K562 (cell line): ENCODE data around the gene PPFIA1. TPM values are rescaled to one million over a fixed set of nuclear protein-coding genes. Genes with fewer than 3 reads are reported as not detected.

Experiments used
- ATAC-seq: fragments of 200-7000 bp; cut with Tn5 transposase; 3 replicates; pipeline ENCODE4 v1.9.1; 2020; ENCODE audit warnings: moderate library complexity
- BruUV-seq: library from RNA; stranded (reverse); fragments of 400-500 nt; replicated peaks from 2 replicates; lab custom pipeline; 2021; lab: Mats Ljungman, UMichigan
- CTCF ChIA-PET: fragments of 300-600 bp; formaldehyde crosslinking; extraction: SDS; loops from one replicate; lab custom pipeline; 2021; ENCODE audit warnings: low intra/inter-chr PET ratio; lab: Yijun Ruan, JAX
- POLR2A ChIA-PET: fragments of 300-600, 350-650 bp; sonication (Branson Sonifier 250); formaldehyde crosslinking; extraction: SDS; loops from one replicate; lab custom pipeline; 2021; ENCODE audit warnings: antibody characterized with exemption, inconsistent platforms; lab: Yijun Ruan, JAX
- DNase-seq, 4 experiments: peaks; one replicate each; pipeline versions ENCODE4 v3.0.0 to v3.0.0-alpha.2; 2011 to 2018; ENCODE audit warnings: low spot score in 3 of 4, mixed read lengths in 3 of 4; ENCODE audit errors: extremely low read depth in 1 of 4
- FAIRE-seq: peaks from 2 replicates; lab custom pipeline; 2011; peaks lifted over from hg19 to GRCh38; lab: Jason Lieb, UNC
- H2AFZ ChIP-seq: 2 replicates; pipeline ENCODE4 v1.6.0; 2011; ENCODE audit warnings: low read depth, low read length, control low read depth, inconsistent platforms
- H3K27ac ChIP-seq: fragments of 200-600 bp; 3 replicates; pipeline ENCODE4 v1.8.0; 2011; ENCODE audit warnings: low read depth, mild to moderate bottlenecking, control low read depth, inconsistent platforms, low read length, moderate library complexity, mixed read lengths; ENCODE audit errors: extremely low read depth
- H3K27me3 ChIP-seq, 2 experiments: fragments of 300-600 bp in 1 of 2; 2 replicates in 1 of 2; 3 replicates in 1 of 2; pipeline versions ENCODE4 v1.6.0 to v1.8.0; 2011; ENCODE audit warnings: inconsistent platforms in 2 of 2, low read length in 2 of 2, mild to moderate bottlenecking in 1 of 2, mixed read lengths in 1 of 2, moderate library complexity in 1 of 2; ENCODE audit not compliant: control insufficient read depth in 2 of 2, insufficient read depth in 2 of 2
- H3K36me3 ChIP-seq: fragments of 300-600 bp; 3 replicates; pipeline ENCODE4 v1.8.0; 2011; ENCODE audit warnings: mild to moderate bottlenecking, low read length, inconsistent platforms; ENCODE audit not compliant: control insufficient read depth, insufficient read depth
- H3K4me1 ChIP-seq, 2 experiments: fragments of 200-600 bp in 1 of 2; replicated peaks in 1 of 2; 2 replicates in 1 of 2; 3 replicates in 1 of 2; pipeline versions ENCODE4 v1.5.1 to v1.8.0; 2011; ENCODE audit warnings: inconsistent platforms in 2 of 2, low read length in 2 of 2, mild to moderate bottlenecking in 1 of 2, mixed read lengths in 1 of 2, moderate library complexity in 1 of 2; ENCODE audit not compliant: control insufficient read depth in 2 of 2, insufficient read depth in 2 of 2
- H3K4me2 ChIP-seq: 2 replicates; pipeline ENCODE4 v1.6.1; 2011; ENCODE audit warnings: low read length, control low read depth, inconsistent platforms, mixed read lengths; ENCODE audit not compliant: insufficient read depth
- H3K4me3 ChIP-seq: fragments of 200-600 bp; sonication (generic), shearing (Covaris generic); 2 replicates; pipeline ENCODE4 v1.5.1; 2016; ENCODE audit warnings: control low read depth, inconsistent platforms
- H3K79me2 ChIP-seq: fragments of 200-600 bp; 3 replicates; pipeline ENCODE4 v1.8.0; 2011; ENCODE audit warnings: low read length, inconsistent platforms; ENCODE audit not compliant: control insufficient read depth, insufficient read depth
- H3K9ac ChIP-seq, 2 experiments: 2 replicates each; pipeline versions ENCODE4 v1.6.0 to v1.6.1; 2011; ENCODE audit warnings: low read depth in 2 of 2, low read length in 2 of 2, control low read depth in 1 of 2, inconsistent platforms in 1 of 2, mild to moderate bottlenecking in 1 of 2, mixed read lengths in 1 of 2; ENCODE audit not compliant: insufficient read depth in 1 of 2
- H3K9me1 ChIP-seq: one replicate; pipeline ENCODE4 v1.6.0; 2011; ENCODE audit warnings: inconsistent platforms, mild to moderate bottlenecking, low read length, moderate library complexity; ENCODE audit not compliant: control insufficient read depth, insufficient read depth
- H3K9me3 ChIP-seq: replicated peaks from 2 replicates; pipeline ENCODE4 v1.5.1; 2011; ENCODE audit warnings: low read depth, low read length, inconsistent platforms; ENCODE audit not compliant: control insufficient read depth, insufficient read depth
- H4K20me1 ChIP-seq: replicated peaks from 2 replicates; pipeline ENCODE4 v1.6.1; 2011; ENCODE audit warnings: low read length, inconsistent platforms, mixed read lengths; ENCODE audit not compliant: control insufficient read depth, insufficient read depth
- PHF21A ChIP-seq: fragments of 450-650 bp; IDR thresholded peaks from 2 replicates; pipeline ENCODE4 v1.6.1; 2017; ENCODE audit warnings: low read depth, borderline replicate concordance
- REST ChIP-seq, 2 experiments: fragments of 450-650 bp; formaldehyde crosslinking in 1 of 2; IDR thresholded peaks; 2 replicates each; pipeline versions ENCODE4 v1.4.0 to v1.6.1; 2014 to 2020; ENCODE audit warnings: mild to moderate bottlenecking in 2 of 2, borderline replicate concordance in 1 of 2, low read depth in 1 of 2
- SMAD4 ChIP-seq: fragments of 250-450 bp; sonication (Bioruptor Pico); conservative IDR thresholded peaks from 2 replicates; pipeline ENCODE4 v1.8.0; 2021; ENCODE audit warnings: inconsistent platforms, mild to moderate bottlenecking, moderate library complexity
- ZNF217 ChIP-seq: sonication (generic); formaldehyde crosslinking; IDR thresholded peaks from 2 replicates; pipeline ENCODE4 v1.8.0; 2022; ENCODE audit warnings: mild to moderate bottlenecking, missing genetic modification reagents
- ZNF655 ChIP-seq: fragments of 250-450 bp; sonication (Bioruptor Pico); IDR thresholded peaks from 2 replicates; pipeline ENCODE4 v1.5.0; 2021
- ZNF830 ChIP-seq: fragments of 250-450 bp; sonication (Bioruptor Pico); IDR thresholded peaks from 2 replicates; pipeline ENCODE4 v1.5.0; 2021; ENCODE audit warnings: mild to moderate bottlenecking
- WGBS: fragments of 100-300 bp; shearing (Covaris generic); methylation state at CpG from one replicate; pipeline ENCODE4 v1.1.6; 2016; ENCODE audit warnings: low coverage, mixed read lengths; ENCODE audit not compliant: insufficient coverage; ENCODE audit errors: missing lambda C conversion rate; 5-methylcytosine and 5-hydroxymethylcytosine counted together
- in situ Hi-C: fragments of 300-500 bp; cut with MboI; formaldehyde crosslinking; loops from 4 replicates; pipeline ENCODE4 v1.15.0; 2018; ENCODE audit warnings: inconsistent platforms, mixed read lengths
- intact Hi-C: fragments of 100-400 bp; cut with micrococcal nuclease; formaldehyde crosslinking; loops from 2 replicates; pipeline ENCODE4 v1.14.2; 2022
- polyA plus RNA-seq, 8 experiments: library from polyadenylated mRNA; depleted of rRNA in 4 of 8; stranded (reverse) in 5 of 8; unstranded in 3 of 8; fragments of >200 nt; fragmentation: Nextera tagmentation in 2 of 8; fragmentation: Illumina TruSeq in 1 of 8; extraction: Ambion mirVana in 2 of 8; extraction: Trizol in 1 of 8; gene quantifications; 2 replicates each; pipeline versions ENCODE4 v1.2.1 to v1.2.3, GENCODE V29; 2011 to 2014; ENCODE audit warnings: inconsistent platforms in 1 of 8, missing spikeins in 1 of 8
- total RNA-seq, 7 experiments: library from RNA; depleted of rRNA in 6 of 7; stranded (reverse); fragments of >200 nt in 6 of 7; fragmentation: Illumina TruSeq in 2 of 7; extraction: Trizol in 2 of 7; gene quantifications; 2 replicates each; pipeline versions ENCODE4 v1.2.1 to v1.2.3, GENCODE V29; 2011 to 2021; ENCODE audit warnings: low replicate concordance in 1 of 7

Gene PPFIA1
- total and polyA plus RNA-seq, 9 of the 15 experiments (the other 6 are each of a cell fraction or from before 2014, with no cell fraction given): 9.9 to 41.5 (median 28.5) TPM

GRCh38 chr11:70324376-70325115, 54.1 kb downstream of the PPFIA1 start:
- Histone ChIP-seq H3K4me2 (no peak overlapping the region), H3K4me3 (no peak overlapping the region), H3K27me3 (no peaks in the 10 kb centered on the region), H3K9me1 (no peaks in the 10 kb centered on the region), H2AFZ (no peak overlapping the region), H4K20me1 (no peaks in the 10 kb centered on the region), H3K27ac (no peak overlapping the region), H3K9me3 (no peaks in the 10 kb centered on the region), H3K79me2 (no peaks in the 10 kb centered on the region), H3K36me3 (peaks cover 72% of the 10 kb centered on the region), H3K4me1 (no peaks in the 10 kb centered on the region), H3K9ac (no peak overlapping the region)
- in situ Hi-C loops (no loop called here), intact Hi-C loops (no loop called here)
- FAIRE-seq (no peak), ATAC-seq (no peak), DNase-seq (no peak)
- BruUV-seq: no TSS peak
- CTCF ChIA-PET: no interaction called here
- WGBS: 89% methylated on average over 10 of the region's 10 CpGs
- TF ChIP-seq ZNF655 (CRISPR knock-in tag) (no peak), REST (IDR thresholded peaks at IDR 0.05; ENCODE audit: borderline replicate concordance) (no peak), REST (CRISPR knock-in tag; IDR thresholded peaks at IDR 0.05; ENCODE audit: low read depth) (no peak), PHF21A (no peak), ZNF830 (CRISPR knock-in tag) (no peak), SMAD4 (CRISPR knock-in tag) (no peak), ZNF217 (CRISPR knock-in tag) (no peak)
- TF ChIP-seq, all 486 proteins: peak for 0
- POLR2A ChIA-PET: interaction anchor here (3.1 kb wide), 1 partner anchor 8 kb away, joined by 9 read pairs; no protein-coding TSS in a partner anchor
